Renal pelvis (tissue), 4 donors: ENCODE measurements around the gene LIMD2. TPM values are rescaled to one million over a fixed set of nuclear protein-coding genes. Genes with fewer than 3 reads are reported as not detected.

ENCODE experiments used
- DNase-seq: peaks from one replicate; pipeline ENCODE4 v3.0.0-alpha.2; 2013
- polyA plus RNA-seq, 3 donors: library from polyadenylated mRNA; unstranded; fragments of 120-200 nt; gene quantifications; one replicate each; pipeline ENCODE4 v1.2.1, GENCODE V29; 2013; ENCODE audit not compliant: insufficient read length in 3 of 3

LIMD2 gene
- polyA plus RNA-seq, 3 donors: 28.8 to 38.4 (median 34.9) TPM

DNA sequence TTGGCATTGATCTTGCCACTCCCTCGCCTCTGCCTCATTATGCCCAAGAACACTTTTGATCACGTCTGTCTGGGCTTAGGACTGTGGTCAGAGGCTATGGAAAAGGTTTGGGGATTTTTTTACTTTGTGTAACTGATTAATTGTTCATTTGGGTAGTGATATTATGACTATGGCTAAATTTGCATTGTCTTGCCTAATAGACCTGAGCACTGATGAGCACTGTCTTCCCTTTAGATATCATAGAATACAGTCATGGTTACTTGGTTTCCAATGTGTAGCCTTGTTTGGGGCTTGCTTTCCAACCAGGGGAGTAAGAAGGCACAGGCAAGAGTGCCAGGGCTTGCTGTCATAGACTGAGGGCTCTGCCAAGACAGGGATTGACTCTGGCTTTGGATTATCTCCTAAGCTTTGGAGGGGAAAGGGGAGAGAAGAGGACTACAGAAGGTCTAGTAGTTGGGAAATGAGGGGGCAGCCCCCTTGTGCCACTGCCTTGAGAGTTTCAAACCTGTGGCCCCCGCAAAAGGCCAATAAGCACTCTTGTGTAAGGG lies 13.7 kb downstream of the LIMD2 start:
- no peak for DNase-seq

DNA sequence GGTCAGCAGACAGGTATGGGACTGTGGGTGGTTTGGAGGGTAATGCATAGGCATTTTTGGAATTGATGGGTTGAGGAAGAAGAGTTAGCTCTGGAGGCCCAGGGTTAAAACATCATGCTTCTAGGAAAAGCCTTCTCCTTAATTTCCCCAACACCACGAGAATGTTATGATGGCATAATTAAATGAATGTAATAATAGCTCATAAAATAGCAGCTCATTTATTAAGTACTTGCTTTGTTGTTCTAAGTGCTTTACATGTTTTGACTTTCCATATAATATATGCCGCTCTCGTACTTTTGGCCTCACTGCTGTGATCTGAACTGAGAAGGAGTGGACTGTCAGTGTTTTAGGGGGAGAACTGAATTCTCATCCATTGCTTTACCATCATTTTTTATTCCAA lies 14.3 kb downstream of the LIMD2 start:
- DNase-seq: no peak

DNA sequence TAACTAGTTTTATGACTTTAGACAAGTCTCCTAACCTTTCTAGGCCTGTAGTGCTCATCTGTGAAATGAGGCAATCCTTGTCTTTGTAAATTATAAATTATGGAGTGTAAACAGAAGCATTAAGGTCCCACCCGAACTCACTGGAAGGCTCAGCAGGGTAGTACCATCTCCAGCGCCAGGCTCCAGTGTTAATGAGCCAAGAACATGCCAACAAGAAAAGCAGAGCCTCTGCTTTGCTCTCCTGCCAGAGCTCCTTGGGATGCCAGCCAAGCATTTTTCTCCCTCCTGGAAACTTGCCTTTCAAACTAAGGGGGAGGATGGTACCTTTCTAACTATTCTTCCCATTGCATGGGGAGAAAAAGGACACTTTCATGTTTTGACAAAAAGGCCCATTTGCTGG lies 14.9 kb downstream of the LIMD2 start:
- DNase-seq: no peak

DNA sequence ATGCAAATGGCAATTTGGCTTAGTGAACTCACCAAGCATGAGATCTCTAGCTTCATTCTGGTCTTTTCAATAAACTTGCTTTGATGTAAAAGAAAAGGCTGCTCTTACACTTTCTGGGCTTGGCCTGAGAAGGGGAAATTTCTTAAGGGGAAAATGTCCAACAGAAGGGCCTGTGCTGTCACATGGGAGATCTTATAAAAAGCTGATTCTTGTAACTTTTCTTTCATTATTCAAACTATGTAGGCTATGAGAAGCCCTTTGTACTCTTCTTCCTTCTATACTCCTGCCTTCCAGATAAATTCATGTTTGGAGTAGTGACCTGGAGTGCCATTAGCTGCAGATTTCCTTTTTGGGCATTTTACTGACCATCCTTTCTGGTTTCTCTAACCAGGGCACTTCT lies 16.9 kb downstream of the LIMD2 start:
- no peak for DNase-seq

DNA sequence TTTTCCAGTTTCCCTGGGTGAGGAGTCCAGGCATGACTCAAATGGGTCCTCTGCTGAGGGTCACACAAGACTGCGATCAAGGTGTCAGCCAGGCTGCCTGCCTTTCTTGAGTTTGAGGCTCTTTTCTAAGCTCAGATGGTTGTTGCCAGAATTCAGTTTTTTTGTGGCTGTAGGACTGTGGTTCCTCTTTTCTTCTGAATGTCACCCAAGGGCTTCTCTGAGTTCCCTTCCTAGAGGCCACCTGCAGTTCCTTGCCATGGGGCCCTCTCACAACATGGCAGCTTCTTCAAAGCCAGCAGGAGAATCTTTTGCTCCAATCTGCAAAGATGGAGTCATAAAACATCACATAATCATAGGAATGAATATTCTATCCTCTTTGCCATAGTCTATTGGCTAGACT lies 17.5 kb downstream of the LIMD2 start:
- DNase-seq: no peak

- DNase-seq: no peak
These were observed 18.4 kb downstream of the LIMD2 start for GRCh38 chr17:63681530-63681929.

DNA sequence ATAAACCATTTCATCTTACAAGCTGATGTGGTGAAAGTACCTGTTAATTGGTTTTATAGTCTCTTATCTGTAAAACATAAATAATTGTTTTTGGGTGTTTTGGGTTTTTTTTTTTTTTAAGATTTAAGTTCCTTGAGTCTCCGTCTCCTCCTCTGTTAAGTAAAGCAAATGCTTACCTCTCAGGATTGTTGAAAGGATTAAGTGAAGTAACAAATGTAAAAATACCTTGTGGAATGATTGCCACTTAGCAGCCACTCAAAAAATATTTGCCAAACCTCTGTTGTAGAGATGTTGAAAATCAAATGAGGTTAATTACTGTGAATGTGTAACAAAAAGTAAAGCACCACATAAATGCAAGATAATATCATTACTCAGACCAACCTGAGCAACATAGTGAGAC lies 19.2 kb downstream of the LIMD2 start:
- DNase-seq: no peak

- no peak for DNase-seq
These were observed 20.7 kb downstream of the LIMD2 start for GRCh38 chr17:63679214-63679613.

DNA sequence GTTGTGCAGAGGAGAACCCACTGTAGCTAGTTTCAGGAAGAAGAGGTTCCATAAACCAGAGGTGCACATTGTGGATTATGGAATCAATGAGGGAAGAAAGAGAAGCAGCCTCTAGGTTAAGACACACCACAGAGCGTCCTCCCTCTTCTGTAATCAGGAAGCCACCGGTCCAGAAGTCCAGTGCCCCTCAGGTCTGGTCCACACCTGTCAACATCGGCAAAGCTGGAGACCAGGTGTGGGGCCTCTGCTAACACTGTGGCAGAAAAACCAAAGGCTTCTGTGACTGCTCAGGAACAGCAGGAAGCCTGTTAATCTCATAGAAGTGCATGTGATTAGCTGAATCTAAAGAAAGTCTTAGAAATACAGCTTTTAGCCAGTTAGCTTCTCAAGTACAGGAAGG lies 23.3 kb downstream of the LIMD2 start:
- DNase-seq: no peak

DNA sequence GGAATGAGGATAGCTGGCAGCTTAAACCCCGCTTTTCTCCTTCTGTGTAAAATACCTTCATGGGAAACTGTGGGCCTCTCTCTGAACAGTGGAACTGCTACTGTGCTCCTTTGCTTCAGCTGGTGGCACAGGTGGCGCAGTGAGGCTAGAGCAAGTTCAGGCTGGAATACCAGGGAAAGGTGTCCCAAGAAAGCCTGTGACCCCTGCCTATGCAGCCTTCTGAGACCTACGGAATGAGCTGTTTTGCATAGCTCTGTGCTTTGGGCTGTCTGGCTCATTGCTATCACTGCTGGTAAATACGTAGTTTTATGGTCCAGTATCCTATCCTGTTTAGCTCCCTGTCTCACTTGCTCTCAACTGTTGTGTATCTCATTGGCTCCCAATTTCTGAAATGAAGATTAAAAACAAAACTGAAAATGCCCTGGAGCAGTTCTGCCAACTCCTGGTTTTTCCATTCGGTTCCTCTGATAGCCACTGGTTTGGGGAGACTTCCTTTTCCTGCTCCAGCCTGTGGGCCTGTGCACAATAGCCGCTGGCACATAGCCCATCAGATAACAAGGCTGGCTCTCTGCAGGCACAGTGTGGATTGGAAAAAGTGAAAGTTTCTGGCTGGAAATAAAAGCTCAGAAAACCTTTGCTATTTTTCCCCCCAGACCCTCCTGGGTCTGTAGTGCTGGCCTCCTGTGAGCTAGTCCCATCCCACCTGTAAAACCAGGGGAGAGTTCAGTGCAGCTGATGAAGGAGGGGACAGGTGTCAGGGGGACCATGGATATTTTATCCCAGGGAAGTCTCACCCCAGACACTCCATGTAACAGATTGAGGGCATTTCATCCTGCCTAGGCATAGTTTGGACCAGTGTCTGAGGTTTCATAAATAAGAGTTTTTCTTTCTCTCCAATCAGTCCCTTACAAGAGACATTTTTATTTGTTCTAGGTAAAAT lies 24.0 kb downstream of the LIMD2 start:
- peak; percentile 77 for DNase-seq

GRCh38 chr17:63675231-63675606 lies 24.7 kb downstream of the LIMD2 start:
- no peak for DNase-seq

GRCh38 chr17:63672856-63673255 lies 27.1 kb downstream of the LIMD2 start:
- DNase-seq: no peak

DNA sequence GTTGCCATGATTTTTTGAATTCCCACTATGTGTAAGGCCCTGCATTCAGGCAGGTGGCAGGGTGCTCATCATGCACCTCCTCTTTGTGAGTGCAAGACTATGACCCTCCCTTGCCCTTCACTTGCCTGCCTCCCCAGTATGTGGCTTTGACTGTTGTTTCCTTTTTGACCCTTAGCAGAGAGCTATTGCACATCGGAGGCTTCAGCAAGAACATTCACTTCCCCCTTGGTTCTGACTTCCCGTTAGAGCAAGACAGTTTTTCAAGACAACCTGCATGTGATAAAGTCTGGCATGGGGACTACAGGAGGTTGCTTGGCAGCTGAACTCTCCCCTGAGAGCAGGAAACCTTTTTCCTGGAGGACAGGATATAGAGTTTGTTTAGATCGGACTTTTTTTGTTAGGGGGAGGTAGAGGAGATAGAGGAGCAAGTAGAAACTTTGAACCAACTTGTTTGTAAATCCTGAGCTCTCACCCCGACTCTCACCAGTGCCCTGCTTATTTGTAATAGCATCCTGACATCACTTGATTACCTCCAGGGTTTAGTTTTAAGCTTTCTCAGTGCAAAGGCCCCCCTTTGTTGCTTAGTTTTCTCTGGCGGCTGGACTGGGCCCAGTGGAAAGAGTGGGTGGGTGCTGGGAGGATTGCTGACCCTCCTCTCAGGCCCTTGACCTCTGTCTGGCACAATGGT lies 34.3 kb downstream of the LIMD2 start:
- no peak for DNase-seq

DNA sequence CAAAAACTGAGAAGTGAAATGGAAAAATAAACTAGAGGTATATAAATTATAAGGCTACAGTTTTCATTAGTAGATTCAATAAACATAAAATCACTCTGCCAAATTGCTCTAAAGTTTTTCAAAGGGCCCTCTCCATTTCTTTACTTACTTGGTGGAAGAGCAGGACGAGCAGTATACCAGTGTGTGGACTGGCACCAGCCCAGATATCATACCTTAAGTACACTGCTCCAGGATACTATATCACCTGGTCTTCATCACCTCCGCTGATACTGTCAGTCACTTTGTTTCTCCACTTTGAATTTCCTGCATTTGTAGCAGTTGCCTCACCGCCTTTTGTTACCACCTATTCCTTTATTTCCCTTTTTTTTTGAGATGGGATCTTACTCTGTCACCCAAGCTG lies 40.1 kb downstream of the LIMD2 start:
- no peak for DNase-seq

DNA sequence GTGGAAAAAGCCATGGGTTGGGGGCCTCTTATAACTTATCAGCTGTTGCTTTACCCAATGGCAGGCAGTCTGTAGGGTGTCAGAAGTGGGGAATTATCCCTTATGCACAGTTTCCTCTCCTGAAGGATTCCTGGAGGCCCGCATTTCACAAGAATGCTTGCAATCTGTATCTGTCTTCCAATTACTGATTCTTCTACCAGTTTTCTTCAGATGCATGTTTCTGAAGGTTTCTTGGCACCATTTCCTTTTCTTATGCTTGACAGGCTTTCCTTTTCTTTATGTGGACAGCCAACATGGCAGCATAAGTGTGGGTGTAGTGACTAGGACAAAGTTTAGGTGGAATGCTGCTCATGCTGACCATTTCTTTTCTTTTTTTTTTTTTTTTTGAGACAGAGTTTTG lies 41.6 kb downstream of the LIMD2 start:
- no peak for DNase-seq

DNA sequence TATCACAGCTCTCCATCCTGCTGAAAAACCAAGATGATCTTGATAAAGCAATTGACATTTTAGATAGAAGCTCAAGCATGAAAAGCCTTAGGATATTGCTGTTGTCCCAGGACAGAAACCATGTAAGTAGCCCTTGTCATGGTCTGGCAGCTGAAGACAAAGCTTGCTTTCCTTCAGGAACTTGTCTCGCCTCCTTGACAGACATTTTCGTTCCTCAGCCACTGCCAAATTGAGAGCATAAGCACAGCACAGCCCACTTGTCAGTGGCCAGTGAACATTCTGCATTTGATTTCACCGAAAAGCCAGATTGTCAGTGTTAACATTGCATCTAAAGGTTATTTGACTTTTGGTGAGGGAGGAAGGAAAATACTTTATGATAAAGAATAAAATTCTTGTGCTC lies 42.1 kb downstream of the LIMD2 start:
- DNase-seq: no peak

GRCh38 chr17:63653050-63653449 lies 46.9 kb downstream of the LIMD2 start:
- DNase-seq: no peak

DNA sequence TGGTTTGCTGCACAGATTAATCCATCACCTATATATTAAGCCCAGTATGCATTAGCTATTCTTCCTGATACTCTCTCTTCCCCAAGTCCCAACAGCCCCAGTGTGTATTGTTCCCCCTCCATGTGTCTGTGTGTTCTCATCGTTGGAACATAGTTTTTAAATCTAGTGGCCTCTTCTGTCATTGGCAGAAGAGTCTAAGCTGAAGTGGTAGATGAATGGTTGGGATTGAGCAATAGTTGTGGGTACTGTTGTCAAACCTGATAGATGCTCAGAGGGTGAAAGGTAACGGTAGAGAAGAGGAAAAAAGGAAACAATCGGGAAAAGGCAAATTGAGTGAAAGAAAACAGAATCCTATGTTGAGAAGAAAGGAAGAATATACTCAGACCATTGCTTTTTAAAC lies 47.8 kb downstream of the LIMD2 start:
- no peak for DNase-seq

- no peak for DNase-seq
These were observed 50.1 kb downstream of the LIMD2 start for GRCh38 chr17:63649813-63650212.

DNA sequence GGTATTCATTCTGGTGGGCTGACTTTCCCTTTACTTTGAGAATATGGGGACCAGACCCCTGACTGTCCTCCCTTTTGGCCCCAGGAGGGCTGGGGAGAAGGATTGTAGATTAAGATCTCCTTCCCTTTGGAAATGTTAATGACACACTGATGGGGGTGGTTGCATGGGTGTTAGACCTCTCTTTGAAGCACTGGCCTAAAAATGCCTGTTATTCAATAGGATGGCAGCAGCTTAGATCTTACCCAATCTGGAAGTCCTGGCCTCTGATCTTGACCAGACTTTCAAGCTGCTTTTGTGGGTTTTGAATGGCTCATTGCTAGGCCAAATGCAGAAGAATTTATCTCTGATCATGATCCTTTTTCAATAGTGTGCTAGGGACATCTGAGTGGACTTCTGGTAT lies 52.0 kb downstream of the LIMD2 start:
- no peak for DNase-seq

GRCh38 chr17:63647065-63647725 lies 52.7 kb downstream of the LIMD2 start:
- DNase-seq: no peak

DNA sequence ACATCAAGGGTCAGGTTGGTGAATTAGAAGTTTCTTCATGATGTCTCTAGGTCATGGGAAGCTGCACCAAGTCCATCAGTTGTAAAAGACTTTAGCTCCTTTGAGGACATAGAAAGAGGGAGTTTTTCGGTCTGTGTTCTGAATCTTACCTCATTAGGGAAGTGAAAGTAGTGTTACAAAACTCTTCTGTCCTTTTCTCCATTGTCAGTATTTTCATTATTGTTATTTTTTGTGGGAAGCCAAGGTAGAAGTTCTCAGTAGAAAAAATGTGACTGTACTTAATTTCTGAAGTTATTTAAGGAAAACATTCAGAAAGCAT lies 53.5 kb downstream of the LIMD2 start:
- DNase-seq: no peak
